22Rv1 (cell line): ENCODE measurements around the gene GLB1L2.

Experiments used
- ZFX ChIP-seq: fragments of 450-650 bp; IDR thresholded peaks from 2 replicates; pipeline ENCODE4 v1.6.1; 2017; ENCODE audit warnings: antibody characterized with exemption, borderline replicate concordance
- TF ChIP-seq, protein P1 (sequence below): fragments of 450-650 bp; IDR thresholded peaks from 2 replicates; pipeline ENCODE4 v1.5.1; 2017; ENCODE audit warnings: mild to moderate bottlenecking

DNA sequence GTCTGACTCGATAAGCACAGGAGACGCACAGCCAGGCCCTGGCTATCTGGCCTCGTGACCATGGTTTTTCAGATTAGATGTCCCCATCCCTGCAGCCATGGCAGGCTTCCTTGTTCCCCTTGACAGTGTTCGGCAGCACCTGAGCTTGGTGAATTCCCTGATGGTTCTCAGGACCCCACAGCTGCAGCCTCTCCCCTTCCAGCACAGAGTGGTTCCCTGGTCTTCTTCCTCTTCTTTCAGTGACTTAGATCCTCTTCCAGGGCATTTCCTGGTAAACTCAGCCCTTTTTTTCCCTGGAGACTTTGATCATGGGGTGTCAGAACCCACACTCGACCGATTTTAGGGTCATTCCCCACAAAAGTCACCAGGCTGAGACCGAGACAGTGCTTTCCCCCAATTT lies 41.1 kb upstream of the GLB1L2 start:
- TF ChIP-seq, protein P1, sequence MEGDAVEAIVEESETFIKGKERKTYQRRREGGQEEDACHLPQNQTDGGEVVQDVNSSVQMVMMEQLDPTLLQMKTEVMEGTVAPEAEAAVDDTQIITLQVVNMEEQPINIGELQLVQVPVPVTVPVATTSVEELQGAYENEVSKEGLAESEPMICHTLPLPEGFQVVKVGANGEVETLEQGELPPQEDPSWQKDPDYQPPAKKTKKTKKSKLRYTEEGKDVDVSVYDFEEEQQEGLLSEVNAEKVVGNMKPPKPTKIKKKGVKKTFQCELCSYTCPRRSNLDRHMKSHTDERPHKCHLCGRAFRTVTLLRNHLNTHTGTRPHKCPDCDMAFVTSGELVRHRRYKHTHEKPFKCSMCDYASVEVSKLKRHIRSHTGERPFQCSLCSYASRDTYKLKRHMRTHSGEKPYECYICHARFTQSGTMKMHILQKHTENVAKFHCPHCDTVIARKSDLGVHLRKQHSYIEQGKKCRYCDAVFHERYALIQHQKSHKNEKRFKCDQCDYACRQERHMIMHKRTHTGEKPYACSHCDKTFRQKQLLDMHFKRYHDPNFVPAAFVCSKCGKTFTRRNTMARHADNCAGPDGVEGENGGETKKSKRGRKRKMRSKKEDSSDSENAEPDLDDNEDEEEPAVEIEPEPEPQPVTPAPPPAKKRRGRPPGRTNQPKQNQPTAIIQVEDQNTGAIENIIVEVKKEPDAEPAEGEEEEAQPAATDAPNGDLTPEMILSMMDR, result no peak
- no peak for TF ChIP-seq ZFX
